ENCODE results near the gene KRT20. TPM values are rescaled to one million over a fixed set of nuclear protein-coding genes. Genes with fewer than 3 reads are reported as not detected.

Gene KRT20
- polyA plus RNA-seq, 1 donor (not counting 4 experiments of a cell fraction or from before 2014, with no cell fraction given): not detected

DNA sequence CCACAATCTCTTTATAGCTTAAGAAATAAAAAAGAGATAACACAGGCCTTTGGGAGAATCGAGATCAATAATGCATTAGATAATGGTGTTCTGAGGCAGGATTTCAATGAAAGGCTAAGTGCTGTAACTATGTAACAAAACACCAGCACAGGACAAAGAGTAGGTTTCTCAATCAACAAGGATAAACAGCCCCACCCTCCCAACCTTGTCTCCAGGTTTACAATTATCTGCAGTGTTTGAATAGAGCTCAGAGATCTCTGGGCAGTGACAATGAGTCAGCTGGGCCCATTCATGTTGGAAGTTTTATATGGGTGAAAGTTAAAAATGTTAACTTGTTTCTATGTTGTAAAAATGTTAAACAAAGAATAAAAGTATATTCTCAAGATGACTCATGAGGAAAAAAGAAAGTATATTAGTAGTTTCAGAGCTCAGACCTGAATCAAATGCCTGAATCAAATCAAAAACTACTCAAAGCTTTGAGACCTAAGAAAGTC is 17.0 kb upstream of the KRT20 start:
- Histone ChIP-seq H3K4me2 (ENCODE audit: control insufficient read depth, extremely low read depth, insufficient read depth, low read depth, low read length) (peak overlapping the region; percentile 33), H3K9ac (ENCODE audit: control insufficient read depth, extremely low read depth, insufficient read depth, low read length) (peak overlapping the region; percentile 29), H2AFZ (ENCODE audit: control insufficient read depth, low read length) (no peak overlapping the region), H3K36me3 (ENCODE audit: control insufficient read depth in 2 of 2, extremely low read depth in 1 of 2, insufficient read depth in 2 of 2, low read length in 2 of 2) (no peaks in the 10 kb centered on the region), H3K4me3 (ENCODE audit: control insufficient read depth in 2 of 3, extremely low read depth in 1 of 3, insufficient read depth in 2 of 3, low read depth in 1 of 3, low read length in 3 of 3) (no peak overlapping the region), H3K9me3 (ENCODE audit: control insufficient read depth, low read depth, low read length) (no peaks in the 10 kb centered on the region), H3K79me2 (ENCODE audit: control insufficient read depth, insufficient read depth, low read length) (no peaks in the 10 kb centered on the region), H3K27ac (ENCODE audit: control insufficient read depth, insufficient read depth, low read length) (peak overlapping the region; percentile 74), H4K20me1 (ENCODE audit: control insufficient read depth, extremely low read depth, insufficient read depth, low read length) (no peaks in the 10 kb centered on the region), H3K9me1 (ENCODE audit: control insufficient read depth, extremely low read depth, insufficient read depth, low read length) (no peaks in the 10 kb centered on the region), H3K4me1 (ENCODE audit: control insufficient read depth, extremely low read depth, insufficient read depth, low read length) (peaks cover 20% of the 10 kb centered on the region), H3K27me3 (ENCODE audit: control insufficient read depth, extremely low read depth, insufficient read depth, low read length) (no peaks in the 10 kb centered on the region)
- dilution Hi-C loops (cut with MboI; ENCODE audit: extremely low pct_ligation_motif_present, low sequenced_read_pairs): no loop called here
- FAIRE-seq (no peak), DNase-seq (ENCODE audit: low read depth, low spot score) (no peak)
- TF ChIP-seq, protein P1, sequence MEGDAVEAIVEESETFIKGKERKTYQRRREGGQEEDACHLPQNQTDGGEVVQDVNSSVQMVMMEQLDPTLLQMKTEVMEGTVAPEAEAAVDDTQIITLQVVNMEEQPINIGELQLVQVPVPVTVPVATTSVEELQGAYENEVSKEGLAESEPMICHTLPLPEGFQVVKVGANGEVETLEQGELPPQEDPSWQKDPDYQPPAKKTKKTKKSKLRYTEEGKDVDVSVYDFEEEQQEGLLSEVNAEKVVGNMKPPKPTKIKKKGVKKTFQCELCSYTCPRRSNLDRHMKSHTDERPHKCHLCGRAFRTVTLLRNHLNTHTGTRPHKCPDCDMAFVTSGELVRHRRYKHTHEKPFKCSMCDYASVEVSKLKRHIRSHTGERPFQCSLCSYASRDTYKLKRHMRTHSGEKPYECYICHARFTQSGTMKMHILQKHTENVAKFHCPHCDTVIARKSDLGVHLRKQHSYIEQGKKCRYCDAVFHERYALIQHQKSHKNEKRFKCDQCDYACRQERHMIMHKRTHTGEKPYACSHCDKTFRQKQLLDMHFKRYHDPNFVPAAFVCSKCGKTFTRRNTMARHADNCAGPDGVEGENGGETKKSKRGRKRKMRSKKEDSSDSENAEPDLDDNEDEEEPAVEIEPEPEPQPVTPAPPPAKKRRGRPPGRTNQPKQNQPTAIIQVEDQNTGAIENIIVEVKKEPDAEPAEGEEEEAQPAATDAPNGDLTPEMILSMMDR (optimal IDR thresholded peaks at IDR 0.05 in 1 of 3, IDR thresholded peaks at IDR 0.05 in 1 of 3, conservative IDR thresholded peaks at IDR 0.05 in 1 of 3; ENCODE audit: extremely low read depth in 1 of 3, insufficient read depth in 2 of 3, low read length in 3 of 3): no peak
- TF ChIP-seq EZH2 (IDR thresholded peaks at IDR 0.05; ENCODE audit: low read length): no peak

DNA sequence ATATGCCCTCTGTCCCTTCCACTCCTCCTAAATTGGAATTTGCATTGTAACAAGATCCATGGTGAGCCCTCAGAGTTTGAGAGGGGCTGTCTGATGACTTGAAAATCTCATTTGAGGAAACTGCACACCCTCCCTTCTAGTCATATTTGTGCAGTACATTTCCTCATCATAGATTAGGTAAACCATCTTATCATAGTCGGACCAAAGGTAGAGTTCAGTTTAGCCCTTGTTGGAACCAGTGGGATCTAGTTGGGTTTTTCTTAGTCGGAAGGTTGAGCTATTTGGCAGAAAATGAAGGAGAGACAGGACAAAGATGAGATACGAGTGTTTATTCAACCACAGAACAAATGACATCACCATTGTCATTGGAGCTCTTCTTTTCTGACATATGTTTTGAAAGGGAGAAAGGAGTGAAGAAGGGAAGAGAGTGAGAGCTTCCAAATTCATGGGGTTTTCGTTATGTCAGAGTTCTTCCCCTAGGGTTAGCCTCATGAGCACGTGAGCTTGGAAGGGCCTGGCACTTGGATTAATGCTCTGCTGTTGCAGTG is 15.8 kb upstream of the KRT20 start:
- Histone ChIP-seq H4K20me1 (ENCODE audit: control insufficient read depth, extremely low read depth, insufficient read depth, low read length) (no peaks in the 10 kb centered on the region), H3K9me1 (ENCODE audit: control insufficient read depth, extremely low read depth, insufficient read depth, low read length) (no peaks in the 10 kb centered on the region), H2AFZ (ENCODE audit: control insufficient read depth, low read length) (no peak overlapping the region), H3K27me3 (ENCODE audit: control insufficient read depth, extremely low read depth, insufficient read depth, low read length) (no peaks in the 10 kb centered on the region), H3K36me3 (ENCODE audit: control insufficient read depth in 2 of 2, extremely low read depth in 1 of 2, insufficient read depth in 2 of 2, low read length in 2 of 2) (no peaks in the 10 kb centered on the region), H3K4me2 (ENCODE audit: control insufficient read depth, extremely low read depth, insufficient read depth, low read depth, low read length) (no peak overlapping the region), H3K4me1 (ENCODE audit: control insufficient read depth, extremely low read depth, insufficient read depth, low read length) (peaks cover 20% of the 10 kb centered on the region), H3K9me3 (ENCODE audit: control insufficient read depth, low read depth, low read length) (no peaks in the 10 kb centered on the region), H3K79me2 (ENCODE audit: control insufficient read depth, insufficient read depth, low read length) (no peaks in the 10 kb centered on the region), H3K27ac (ENCODE audit: control insufficient read depth, insufficient read depth, low read length) (no peak overlapping the region), H3K9ac (ENCODE audit: control insufficient read depth, extremely low read depth, insufficient read depth, low read length) (no peak overlapping the region), H3K4me3 (ENCODE audit: control insufficient read depth in 2 of 3, extremely low read depth in 1 of 3, insufficient read depth in 2 of 3, low read depth in 1 of 3, low read length in 3 of 3) (no peak overlapping the region)
- DNase-seq (ENCODE audit: low read depth, low spot score): no peak
- dilution Hi-C loops (cut with MboI; ENCODE audit: extremely low pct_ligation_motif_present, low sequenced_read_pairs): no loop called here
- no peak for FAIRE-seq
- TF ChIP-seq, protein P1 (optimal IDR thresholded peaks at IDR 0.05 in 1 of 3, IDR thresholded peaks at IDR 0.05 in 1 of 3, conservative IDR thresholded peaks at IDR 0.05 in 1 of 3; ENCODE audit: extremely low read depth in 1 of 3, insufficient read depth in 2 of 3, low read length in 3 of 3): no peak
- TF ChIP-seq EZH2 (IDR thresholded peaks at IDR 0.05; ENCODE audit: low read length): no peak

Measured in keratinocyte (primary cell).